HepG2 (cell line): ENCODE data around the gene ZCCHC7. TPM values are rescaled to one million over a fixed set of nuclear protein-coding genes. Genes with fewer than 3 reads are reported as not detected.
"Not testable (repeated sequence)": the region's sequence is repeated elsewhere in the genome, so short reads cannot be mapped to it uniquely, and the experiment has no call there.

Source experiments
- HBP1 ChIP-seq: IDR thresholded peaks from 2 replicates; pipeline ENCODE4 v1.6.1; 2016; ENCODE audit warnings: low read depth, control low read depth
- KLF12 ChIP-seq: sonication (generic); formaldehyde crosslinking; IDR thresholded peaks from 2 replicates; pipeline ENCODE4 v1.4.0; 2020; ENCODE audit warnings: missing genetic modification reagents, borderline replicate concordance
- MAX ChIP-seq: IDR thresholded peaks from 2 replicates; pipeline ENCODE4 v1.6.1; 2012; ENCODE audit warnings: inconsistent platforms
- NAIF1 ChIP-seq: sonication (generic); formaldehyde crosslinking; IDR thresholded peaks from 2 replicates; pipeline ENCODE4 v1.5.0; 2020; ENCODE audit warnings: mild to moderate bottlenecking, missing genetic modification reagents, borderline replicate concordance
- PHF8 ChIP-seq: sonication (generic); formaldehyde crosslinking; IDR thresholded peaks from 2 replicates; pipeline ENCODE4 v1.5.0; 2020; ENCODE audit warnings: missing genetic modification reagents
- THAP8 ChIP-seq: sonication (generic); formaldehyde crosslinking; IDR thresholded peaks from 2 replicates; pipeline ENCODE4 v1.5.1; 2020; ENCODE audit warnings: missing genetic modification reagents, mild to moderate bottlenecking, borderline replicate concordance
- UBTF ChIP-seq: sonication (generic); formaldehyde crosslinking; IDR thresholded peaks from 2 replicates; pipeline ENCODE4 v1.4.0; 2020; ENCODE audit warnings: mild to moderate bottlenecking, missing genetic modification reagents
- ZBTB40 ChIP-seq, 2 experiments: fragments of 450-650 bp in 1 of 2; sonication (generic) in 1 of 2; formaldehyde crosslinking in 1 of 2; IDR thresholded peaks; 2 replicates each; pipeline versions ENCODE4 v1.6.1 to v1.8.0; 2016 to 2022; ENCODE audit warnings: antibody characterized with exemption in 1 of 2, mild to moderate bottlenecking in 1 of 2, missing genetic modification reagents in 1 of 2
- ZFP41 ChIP-seq: sonication (generic); formaldehyde crosslinking; IDR thresholded peaks from 2 replicates; pipeline ENCODE4 v1.4.0; 2020; ENCODE audit warnings: mild to moderate bottlenecking, missing genetic modification reagents, borderline replicate concordance
- ZNF234 ChIP-seq: sonication (generic); formaldehyde crosslinking; conservative IDR thresholded peaks from 2 replicates; pipeline ENCODE4 v1.5.1; 2020; ENCODE audit warnings: mild to moderate bottlenecking, missing genetic modification reagents
- ZNF260 ChIP-seq: sonication (generic); formaldehyde crosslinking; IDR thresholded peaks from 2 replicates; pipeline ENCODE4 v1.4.0; 2020; ENCODE audit warnings: missing genetic modification reagents, low read depth, mild to moderate bottlenecking, borderline replicate concordance
- ZNF350 ChIP-seq: sonication (generic); formaldehyde crosslinking; IDR thresholded peaks from 2 replicates; pipeline ENCODE4 v1.4.0; 2020; ENCODE audit warnings: mild to moderate bottlenecking, low read depth, missing genetic modification reagents, borderline replicate concordance
- ZNF616 ChIP-seq: sonication (generic); formaldehyde crosslinking; IDR thresholded peaks from 2 replicates; pipeline ENCODE4 v1.5.0; 2020; ENCODE audit warnings: low read depth, mild to moderate bottlenecking, missing genetic modification reagents
- ZSCAN30 ChIP-seq: sonication (generic); formaldehyde crosslinking; IDR thresholded peaks from 2 replicates; pipeline ENCODE4 v1.5.0; 2020; ENCODE audit warnings: mild to moderate bottlenecking, missing genetic modification reagents
- polyA plus RNA-seq, 8 experiments: library from polyadenylated mRNA; depleted of rRNA in 3 of 8; stranded (reverse) in 7 of 8; unstranded in 1 of 8; fragments of >200 nt; fragmentation: Illumina TruSeq in 4 of 8; extraction: Trizol in 4 of 8; gene quantifications; 2 replicates each; pipeline versions ENCODE4 v1.2.1 to v1.2.3, GENCODE V29; 2011 to 2016; ENCODE audit warnings: low read depth in 4 of 8, missing spikeins in 1 of 8, mixed read lengths in 1 of 8; ENCODE audit not compliant: insufficient read depth in 1 of 8
- total RNA-seq, 5 experiments: library from RNA; depleted of rRNA; stranded (reverse); fragments of >200 nt; fragmentation: Illumina TruSeq; extraction: Trizol; gene quantifications; 2 replicates each; pipeline ENCODE4 v1.2.3, GENCODE V29; 2016; ENCODE audit warnings: low read depth in 1 of 5

Gene ZCCHC7
- total and polyA plus RNA-seq, 2 of the 13 experiments (the other 11 are each of a cell fraction or from before 2014, with no cell fraction given) = 13.6 to 19.3 TPM

- peak; percentile 44; the same call in 1 of the 2 replicates for TF ChIP-seq UBTF (CRISPR knock-in tag)
- peak; percentile 52; the same call in 1 of the 2 replicates for TF ChIP-seq HBP1 (CRISPR knock-in tag)
- 0 out of 2 replicates have a peak, but pooled peaks have one; percentile 46 for TF ChIP-seq NAIF1 (CRISPR knock-in tag)
- TF ChIP-seq PHF8 (CRISPR knock-in tag) = peak; percentile 22; the same call in 1 of the 2 replicates
- 0 out of 2 replicates have a peak, but pooled peaks have one; percentile 73 for TF ChIP-seq ZNF260
- TF ChIP-seq MAX = peak; percentile 27
- 0 out of 2 replicates have a peak, but pooled peaks have one; percentile 56 for TF ChIP-seq THAP8 (CRISPR knock-in tag)
- not testable (repeated sequence) for TF ChIP-seq ZBTB40 (IDR thresholded peaks at IDR 0.05)
- TF ChIP-seq ZBTB40 (CRISPR knock-in tag; IDR thresholded peaks at IDR 0.05) = peak; percentile 51; the same call in 1 of the 2 replicates
- peak; percentile 17; the same call in 1 of the 2 replicates for TF ChIP-seq KLF12 (CRISPR knock-in tag)
- TF ChIP-seq ZNF350 = peak; percentile 16; the same call in 1 of the 2 replicates
- TF ChIP-seq ZNF234 (CRISPR knock-in tag) = 0 out of 2 replicates have a peak, but pooled peaks have one; percentile 54
- 0 out of 2 replicates have a peak, but pooled peaks have one; percentile 9 for TF ChIP-seq ZNF616
- peak; percentile 58; the same call in 1 of the 2 replicates for TF ChIP-seq ZFP41
- 0 out of 2 replicates have a peak, but pooled peaks have one; percentile 36 for TF ChIP-seq ZSCAN30 (CRISPR knock-in tag)
These were observed 40.2 kb upstream of the ZCCHC7 start (continued) for GRCh38 chr9:37080165-37080628.
